ENCODE measurements around the gene RPTOR.

Gene RPTOR

GRCh38 chr17:80961541-80962330 lies 417.1 kb downstream of the RPTOR start:
- no peak overlapping the region for H3K18ac ChIP-seq (ENCODE audit: low read length)
- DNase-seq = no peak
- no peaks in the 10 kb centered on the region for H3K79me1 ChIP-seq (ENCODE audit: low read length)

DNA sequence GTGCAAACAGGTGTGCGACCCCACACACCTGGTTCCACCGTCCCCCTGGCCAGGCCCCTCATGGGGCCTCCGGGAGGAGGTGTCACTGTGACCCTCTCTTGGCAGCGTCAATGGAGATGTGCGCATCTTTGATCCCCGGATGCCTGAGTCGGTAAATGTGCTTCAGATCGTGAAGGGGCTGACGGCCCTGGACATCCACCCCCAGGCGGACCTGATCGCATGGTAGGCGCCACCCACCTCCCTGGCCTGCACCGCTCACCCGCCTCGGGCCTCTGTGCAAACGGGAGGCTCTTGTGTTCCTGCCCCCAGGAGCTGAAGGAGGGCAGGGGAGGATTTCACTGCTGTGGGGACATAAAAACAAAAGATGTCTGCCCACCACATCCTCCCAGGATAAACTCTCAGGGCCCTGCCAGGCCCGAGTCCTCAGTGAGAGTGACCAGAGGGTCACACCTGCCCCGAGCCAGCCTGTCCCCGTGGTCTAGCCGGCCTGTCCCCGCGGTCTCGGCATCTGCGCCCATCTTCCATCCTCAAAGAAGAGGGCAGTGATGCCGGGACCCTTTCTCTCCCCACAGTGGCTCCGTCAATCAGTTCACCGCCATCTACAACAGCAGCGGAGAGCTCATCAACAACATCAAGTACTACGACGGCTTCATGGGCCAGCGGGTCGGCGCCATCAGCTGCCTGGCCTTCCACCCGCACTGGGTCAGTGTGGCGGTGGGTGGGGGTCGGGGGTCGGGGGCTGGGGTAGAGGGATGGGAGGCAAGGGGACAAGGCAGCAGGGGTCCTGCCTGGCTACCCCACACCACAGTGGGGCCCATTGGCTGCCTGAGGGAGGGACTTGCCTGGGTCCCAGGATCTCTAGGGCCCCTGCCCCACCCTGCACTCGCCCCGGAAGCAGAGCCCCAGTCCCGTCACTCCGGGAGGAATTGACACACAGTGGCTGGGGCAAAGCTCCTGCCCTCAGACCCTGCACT lies 418.0 kb downstream of the RPTOR start:
- Histone ChIP-seq H2AK5ac (ENCODE audit: low read length) (no peak overlapping the region), H3K27me3 (ENCODE audit: insufficient read depth, low read length, poor library complexity) (no peaks in the 10 kb centered on the region), H4K8ac (ENCODE audit: low read depth, low read length) (no peak overlapping the region), H2BK120ac (ENCODE audit: low read depth, low read length) (no peak overlapping the region), H3K27ac (ENCODE audit: low read depth, low read length) (no peak overlapping the region), H3K36me3 (ENCODE audit: control insufficient read depth, insufficient read depth, low read length) (no peaks in the 10 kb centered on the region), H3K4me2 (ENCODE audit: low read length) (no peak overlapping the region), H3K56ac (ENCODE audit: low read length) (no peak overlapping the region), H3K4me3 (ENCODE audit: low read length) (no peak overlapping the region), H3K79me2 (ENCODE audit: control insufficient read depth, insufficient read depth, low read length) (no peaks in the 10 kb centered on the region), H3K4ac (ENCODE audit: low read depth, low read length) (no peak overlapping the region), H3K79me1 (ENCODE audit: low read length) (no peaks in the 10 kb centered on the region), H2BK5ac (ENCODE audit: low read length) (no peak overlapping the region), H4K5ac (ENCODE audit: low read length) (no peak overlapping the region), H3K4me1 (ENCODE audit: control insufficient read depth, low read depth, low read length) (no peaks in the 10 kb centered on the region), H3K18ac (ENCODE audit: low read length) (no peak overlapping the region), H2BK15ac (replicated peaks; ENCODE audit: low read depth) (no peak overlapping the region), H3K9ac (ENCODE audit: low read length) (no peak overlapping the region), H3K23ac (ENCODE audit: low read length) (no peak overlapping the region)
- no CpG with 5 or more reads among the region's 41 CpGs for WGBS (ENCODE audit: extremely low coverage, insufficient coverage, low lambda C conversion rate)
- no peak for DNase-seq

More at GRCh38 chr17:80961541-80962330, 417.1 kb downstream of the RPTOR start:
- no CpG with 5 or more reads among the region's 21 CpGs for WGBS (ENCODE audit: extremely low coverage, insufficient coverage, low lambda C conversion rate)
- no peak overlapping the region for H2BK120ac ChIP-seq (ENCODE audit: low read depth, low read length)
- no peak overlapping the region for H2AK5ac ChIP-seq (ENCODE audit: low read length)
- H3K36me3 ChIP-seq (ENCODE audit: control insufficient read depth, insufficient read depth, low read length) = no peaks in the 10 kb centered on the region
- no peak overlapping the region for H4K5ac ChIP-seq (ENCODE audit: low read length)
- H2BK15ac ChIP-seq (replicated peaks; ENCODE audit: low read depth) = no peak overlapping the region
- H3K79me2 ChIP-seq (ENCODE audit: control insufficient read depth, insufficient read depth, low read length) = no peaks in the 10 kb centered on the region
- H3K4me2 ChIP-seq (ENCODE audit: low read length) = no peak overlapping the region
- H3K56ac ChIP-seq (ENCODE audit: low read length) = no peak overlapping the region
- no peak overlapping the region for H3K4me3 ChIP-seq (ENCODE audit: low read length)
- H3K4me1 ChIP-seq (ENCODE audit: control insufficient read depth, low read depth, low read length) = no peaks in the 10 kb centered on the region
- H3K4ac ChIP-seq (ENCODE audit: low read depth, low read length) = no peak overlapping the region
- no peak overlapping the region for H3K23ac ChIP-seq (ENCODE audit: low read length)
- no peak overlapping the region for H4K8ac ChIP-seq (ENCODE audit: low read depth, low read length)
- no peak overlapping the region for H3K9ac ChIP-seq (ENCODE audit: low read length)
- H2BK5ac ChIP-seq (ENCODE audit: low read length) = no peak overlapping the region
- no peak overlapping the region for H3K27ac ChIP-seq (ENCODE audit: low read depth, low read length)
- H3K27me3 ChIP-seq (ENCODE audit: insufficient read depth, low read length, poor library complexity) = no peaks in the 10 kb centered on the region

DNA sequence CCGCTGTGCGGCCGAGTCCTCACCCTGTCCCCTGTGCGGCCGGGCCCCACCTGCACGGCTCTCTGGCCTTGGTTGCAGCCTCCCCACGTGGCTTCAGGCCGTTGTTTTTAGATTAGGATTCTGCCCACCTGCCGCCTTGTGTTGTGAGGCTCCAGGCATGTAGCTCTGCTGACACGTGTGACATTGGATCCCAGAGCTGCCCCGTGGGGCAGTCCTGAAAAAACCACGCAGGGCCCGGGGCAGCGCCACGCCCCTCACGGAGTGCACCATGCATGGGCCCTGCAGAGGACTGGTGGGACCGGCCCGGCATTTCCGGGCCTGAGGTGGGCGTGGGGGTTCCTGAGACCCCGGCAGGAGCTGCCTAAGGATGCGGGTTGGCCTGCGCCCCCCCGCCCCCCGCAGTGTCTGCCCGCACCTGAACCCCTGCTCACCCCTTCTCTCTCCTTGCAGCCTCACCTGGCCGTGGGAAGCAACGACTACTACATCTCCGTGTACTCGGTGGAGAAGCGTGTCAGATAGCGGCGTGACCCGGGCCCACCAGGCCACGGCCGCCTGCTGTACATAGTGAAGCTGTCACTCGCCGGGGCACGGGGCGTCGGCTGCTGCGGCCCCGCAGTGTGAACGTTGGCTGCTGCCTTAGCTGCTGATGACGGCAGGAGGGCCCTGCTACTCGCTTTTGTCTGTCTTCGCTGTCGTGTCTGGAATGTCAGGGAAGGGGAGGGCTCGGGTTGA lies 419.3 kb downstream of the RPTOR start:
- no peaks in the 10 kb centered on the region for H3K79me1 ChIP-seq (ENCODE audit: low read length)
- no peaks in the 10 kb centered on the region for H3K27me3 ChIP-seq (ENCODE audit: insufficient read depth, low read length, poor library complexity)
- H4K8ac ChIP-seq (ENCODE audit: low read depth, low read length) = no peak overlapping the region
- no peak overlapping the region for H4K5ac ChIP-seq (ENCODE audit: low read length)
- no peaks in the 10 kb centered on the region for H3K4me1 ChIP-seq (ENCODE audit: control insufficient read depth, low read depth, low read length)
- no peak overlapping the region for H3K18ac ChIP-seq (ENCODE audit: low read length)
- no peak overlapping the region for H3K4me3 ChIP-seq (ENCODE audit: low read length)
- DNase-seq = no peak
- H3K56ac ChIP-seq (ENCODE audit: low read length) = no peak overlapping the region
- no peaks in the 10 kb centered on the region for H3K36me3 ChIP-seq (ENCODE audit: control insufficient read depth, insufficient read depth, low read length)
- no CpG with 5 or more reads among the region's 49 CpGs for WGBS (ENCODE audit: extremely low coverage, insufficient coverage, low lambda C conversion rate)
- H2AK5ac ChIP-seq (ENCODE audit: low read length) = no peak overlapping the region
- H3K4me2 ChIP-seq (ENCODE audit: low read length) = no peak overlapping the region
- H3K4ac ChIP-seq (ENCODE audit: low read depth, low read length) = no peak overlapping the region
- H2BK5ac ChIP-seq (ENCODE audit: low read length) = no peak overlapping the region
- H3K79me2 ChIP-seq (ENCODE audit: control insufficient read depth, insufficient read depth, low read length) = no peaks in the 10 kb centered on the region
- no peak overlapping the region for H3K23ac ChIP-seq (ENCODE audit: low read length)
- H3K9ac ChIP-seq (ENCODE audit: low read length) = no peak overlapping the region
- H3K27ac ChIP-seq (ENCODE audit: low read depth, low read length) = no peak overlapping the region
- H2BK15ac ChIP-seq (replicated peaks; ENCODE audit: low read depth) = no peak overlapping the region
- no peak overlapping the region for H2BK120ac ChIP-seq (ENCODE audit: low read depth, low read length)

- H4K5ac ChIP-seq (ENCODE audit: low read length) = no peak overlapping the region
- no peaks in the 10 kb centered on the region for H3K27me3 ChIP-seq (ENCODE audit: insufficient read depth, low read length, poor library complexity)
- no peak overlapping the region for H3K56ac ChIP-seq (ENCODE audit: low read length)
- H3K79me1 ChIP-seq (ENCODE audit: low read length) = no peaks in the 10 kb centered on the region
- H3K18ac ChIP-seq (ENCODE audit: low read length) = no peak overlapping the region
- H2BK5ac ChIP-seq (ENCODE audit: low read length) = no peak overlapping the region
- no peak overlapping the region for H2BK120ac ChIP-seq (ENCODE audit: low read depth, low read length)
- no peak overlapping the region for H3K4ac ChIP-seq (ENCODE audit: low read depth, low read length)
- no peak overlapping the region for H2AK5ac ChIP-seq (ENCODE audit: low read length)
- H3K36me3 ChIP-seq (ENCODE audit: control insufficient read depth, insufficient read depth, low read length) = no peaks in the 10 kb centered on the region
- no peaks in the 10 kb centered on the region for H3K79me2 ChIP-seq (ENCODE audit: control insufficient read depth, insufficient read depth, low read length)
- H2BK15ac ChIP-seq (replicated peaks; ENCODE audit: low read depth) = no peak overlapping the region
- H3K4me3 ChIP-seq (ENCODE audit: low read length) = no peak overlapping the region
- H3K4me1 ChIP-seq (ENCODE audit: control insufficient read depth, low read depth, low read length) = no peaks in the 10 kb centered on the region
- no peak overlapping the region for H4K8ac ChIP-seq (ENCODE audit: low read depth, low read length)
- H3K9ac ChIP-seq (ENCODE audit: low read length) = no peak overlapping the region
- no peak overlapping the region for H3K4me2 ChIP-seq (ENCODE audit: low read length)
- H3K23ac ChIP-seq (ENCODE audit: low read length) = no peak overlapping the region
- no peak overlapping the region for H3K27ac ChIP-seq (ENCODE audit: low read depth, low read length)
- no CpG with 5 or more reads among the region's 14 CpGs for WGBS (ENCODE audit: extremely low coverage, insufficient coverage, low lambda C conversion rate)
- DNase-seq = no peak
Observed at GRCh38 chr17:80964544-80964856, 419.9 kb downstream of the RPTOR start.

GRCh38 chr17:80964859-80965580 lies 420.4 kb downstream of the RPTOR start:
- H3K79me1 ChIP-seq (ENCODE audit: low read length) = no peaks in the 10 kb centered on the region
- no peak overlapping the region for H3K9ac ChIP-seq (ENCODE audit: low read length)
- no peaks in the 10 kb centered on the region for H3K4me1 ChIP-seq (ENCODE audit: control insufficient read depth, low read depth, low read length)
- no peak overlapping the region for H3K4me2 ChIP-seq (ENCODE audit: low read length)
- no peak overlapping the region for H4K5ac ChIP-seq (ENCODE audit: low read length)
- H4K8ac ChIP-seq (ENCODE audit: low read depth, low read length) = no peak overlapping the region
- H3K79me2 ChIP-seq (ENCODE audit: control insufficient read depth, insufficient read depth, low read length) = no peaks in the 10 kb centered on the region
- no peak overlapping the region for H3K56ac ChIP-seq (ENCODE audit: low read length)
- no peak overlapping the region for H3K4ac ChIP-seq (ENCODE audit: low read depth, low read length)
- no peak overlapping the region for H3K18ac ChIP-seq (ENCODE audit: low read length)
- no CpG with 5 or more reads among the region's 36 CpGs for WGBS (ENCODE audit: extremely low coverage, insufficient coverage, low lambda C conversion rate)
- H3K36me3 ChIP-seq (ENCODE audit: control insufficient read depth, insufficient read depth, low read length) = no peaks in the 10 kb centered on the region
- H3K4me3 ChIP-seq (ENCODE audit: low read length) = no peak overlapping the region
- H3K27ac ChIP-seq (ENCODE audit: low read depth, low read length) = no peak overlapping the region
- no peak overlapping the region for H2BK120ac ChIP-seq (ENCODE audit: low read depth, low read length)
- no peaks in the 10 kb centered on the region for H3K27me3 ChIP-seq (ENCODE audit: insufficient read depth, low read length, poor library complexity)
- H2AK5ac ChIP-seq (ENCODE audit: low read length) = no peak overlapping the region
- no peak overlapping the region for H2BK15ac ChIP-seq (replicated peaks; ENCODE audit: low read depth)
- H2BK5ac ChIP-seq (ENCODE audit: low read length) = no peak overlapping the region
- no peak for DNase-seq
- H3K23ac ChIP-seq (ENCODE audit: low read length) = no peak overlapping the region

Measured in mesendoderm (in vitro differentiated cells).